Measurements from ENCODE around the gene NUP98.

Gene NUP98

GRCh38 chr11:3824714-3825472, 27.5 kb upstream of the NUP98 start:
- no peak for TF ChIP-seq TARDBP (IDR thresholded peaks at IDR 0.05)
- TF ChIP-seq PKNOX1 (IDR thresholded peaks at IDR 0.05), result no peak
- no peak for TF ChIP-seq ELF4 (IDR thresholded peaks at IDR 0.05)
- no peak for TF ChIP-seq FOXK2 (IDR thresholded peaks at IDR 0.05)
- no peak for TF ChIP-seq ZNF384 (IDR thresholded peaks at IDR 0.05)
- CTCF ChIA-PET, result interaction anchor here (0.7 to 1.7 kb wide), 3 partner anchors 12 to 44 kb away, joined by 3 to 8 read pairs (median 4); partner anchors contain the start of gene RHOG
- peak; percentile 88 for DNase-seq (ENCODE audit: extremely low spot score)
- POLR2A ChIA-PET, result interaction anchor here (1.0 kb wide), 1 partner anchor 30 kb away, joined by 4 read pairs; no protein-coding TSS in a partner anchor

GRCh38 chr11:3823762-3824506, 26.6 kb upstream of the NUP98 start:
- TF ChIP-seq FOXK2 (IDR thresholded peaks at IDR 0.05) (no peak), PKNOX1 (IDR thresholded peaks at IDR 0.05) (no peak)
- ChIA-PET POLR2A (interaction anchor here (1.3 kb wide), 1 partner anchor 18 kb away, joined by 4 read pairs; no protein-coding TSS in a partner anchor), CTCF (interaction anchor here (1.4 kb wide), 1 partner anchor 16 kb away, joined by 5 read pairs; the partner anchor contains the start of gene PGAP2)
- no peak for DNase-seq (ENCODE audit: extremely low spot score)

GRCh38 chr11:3823303-3823702, 25.9 kb upstream of the NUP98 start:
- ChIA-PET POLR2A (interaction anchor here (1.3 kb wide), 1 partner anchor 18 kb away, joined by 4 read pairs; no protein-coding TSS in a partner anchor), CTCF (interaction anchor here (1.4 kb wide), 1 partner anchor 15 kb away, joined by 5 read pairs; the partner anchor contains the start of gene PGAP2)
- DNase-seq (ENCODE audit: extremely low spot score), result no peak
- TF ChIP-seq PKNOX1 (IDR thresholded peaks at IDR 0.05) (no peak), SP1 (IDR thresholded peaks at IDR 0.05) (no peak), ZNF384 (IDR thresholded peaks at IDR 0.05) (no peak), FOXA1 (IDR thresholded peaks at IDR 0.05) (no peak), ELF4 (IDR thresholded peaks at IDR 0.05) (no peak), CTBP1 (IDR thresholded peaks at IDR 0.05; ENCODE audit: borderline replicate concordance) (no peak)

GRCh38 chr11:3822312-3822711, 25.0 kb upstream of the NUP98 start:
- no peak for DNase-seq (ENCODE audit: extremely low spot score)
- ChIA-PET CTCF (interaction anchor here (0.6 kb wide), 1 partner anchor 11 kb away, joined by 3 read pairs; no protein-coding TSS in a partner anchor), POLR2A (no interaction called here)
- TF ChIP-seq ARNT (IDR thresholded peaks at IDR 0.05), result no peak
- no peak for TF ChIP-seq CTBP1 (IDR thresholded peaks at IDR 0.05; ENCODE audit: borderline replicate concordance)
- no peak for TF ChIP-seq BHLHE40 (IDR thresholded peaks at IDR 0.05; ENCODE audit: borderline replicate concordance)
- no peak for TF ChIP-seq L3MBTL2 (conservative IDR thresholded peaks at IDR 0.05)
- no peak for TF ChIP-seq FOXM1 (IDR thresholded peaks at IDR 0.05; ENCODE audit: borderline replicate concordance)

GRCh38 chr11:3820971-3821370, 23.6 kb upstream of the NUP98 start:
- CTCF ChIA-PET, result interaction anchor here (2.6 kb wide), 1 partner anchor 11 kb away, joined by 8 read pairs; no protein-coding TSS in a partner anchor
- POLR2A ChIA-PET, result no interaction called here
- DNase-seq (ENCODE audit: extremely low spot score), result no peak
- TF ChIP-seq ELF4 (IDR thresholded peaks at IDR 0.05), result no peak
- no peak for TF ChIP-seq ARNT (IDR thresholded peaks at IDR 0.05)
- no peak for TF ChIP-seq HDGF (IDR thresholded peaks at IDR 0.05; ENCODE audit: borderline replicate concordance)
- TF ChIP-seq PKNOX1 (IDR thresholded peaks at IDR 0.05), result no peak
- no peak for TF ChIP-seq TARDBP (IDR thresholded peaks at IDR 0.05)
- no peak for TF ChIP-seq L3MBTL2 (conservative IDR thresholded peaks at IDR 0.05)
- no peak for TF ChIP-seq FOXK2 (IDR thresholded peaks at IDR 0.05)
- TF ChIP-seq FOXA1 (IDR thresholded peaks at IDR 0.05), result no peak
- TF ChIP-seq FOXM1 (IDR thresholded peaks at IDR 0.05; ENCODE audit: borderline replicate concordance), result no peak
- no peak for TF ChIP-seq BHLHE40 (IDR thresholded peaks at IDR 0.05; ENCODE audit: borderline replicate concordance)
- no peak for TF ChIP-seq CTBP1 (IDR thresholded peaks at IDR 0.05; ENCODE audit: borderline replicate concordance)
- TF ChIP-seq SP1 (IDR thresholded peaks at IDR 0.05), result no peak
- no peak for TF ChIP-seq NFRKB (IDR thresholded peaks at IDR 0.05)
- no peak for TF ChIP-seq ZNF384 (IDR thresholded peaks at IDR 0.05)
- TF ChIP-seq LEF1 (IDR thresholded peaks at IDR 0.05; ENCODE audit: borderline replicate concordance), result no peak
- no peak for TF ChIP-seq SUZ12 (IDR thresholded peaks at IDR 0.05)

All from HEK293T (cell line).